GM19395 (cell line): ENCODE measurements around the gene ELP4.

Experiments used
- ATAC-seq: cut with Tn5 transposase; IDR thresholded peaks from one replicate; pipeline ENCODE4 v1.9.1; 2021; ENCODE audit warnings: mild to moderate bottlenecking, moderate library complexity; ENCODE audit not compliant: unreplicated experiment

ELP4 gene

DNA sequence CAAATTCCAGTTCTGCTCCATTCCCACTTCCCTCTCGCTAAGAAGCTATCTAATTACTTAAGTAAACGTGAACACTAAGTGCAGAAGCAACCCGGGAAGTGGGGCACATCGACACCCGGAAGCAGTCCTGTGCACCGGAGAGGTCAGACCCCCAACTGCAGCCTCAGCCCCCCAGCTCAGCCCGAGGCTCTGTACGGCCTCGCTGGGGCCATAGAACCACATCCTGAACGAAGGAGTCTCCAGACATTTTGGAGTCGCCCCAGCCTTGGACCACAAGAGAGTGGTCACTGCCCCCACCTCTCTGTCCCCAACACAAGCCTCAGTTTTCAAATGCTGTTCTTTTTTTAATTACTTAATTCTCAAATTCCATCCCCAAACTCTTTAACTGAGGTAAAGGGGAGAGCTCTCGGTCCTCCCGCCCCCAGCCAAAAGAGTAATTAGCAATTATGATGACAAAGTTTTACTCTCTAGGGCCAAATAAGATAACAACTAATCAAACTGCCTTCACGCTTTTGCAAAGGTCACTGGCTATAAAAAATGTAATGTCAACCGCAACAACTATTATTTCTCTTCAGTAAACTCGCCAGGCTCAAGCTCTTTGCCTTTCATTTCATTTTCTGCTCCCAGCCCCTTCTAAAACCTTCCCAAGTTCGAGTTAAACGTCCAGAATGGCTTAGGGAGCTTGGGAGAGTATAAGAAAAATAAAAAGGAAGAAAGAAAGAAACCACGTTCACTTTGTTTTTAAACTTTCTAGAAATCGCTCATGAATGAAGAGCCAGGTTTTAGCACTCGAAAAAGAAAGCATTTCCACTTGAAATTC lies 299.4 kb downstream of the ELP4 start:
- no peak for ATAC-seq

DNA sequence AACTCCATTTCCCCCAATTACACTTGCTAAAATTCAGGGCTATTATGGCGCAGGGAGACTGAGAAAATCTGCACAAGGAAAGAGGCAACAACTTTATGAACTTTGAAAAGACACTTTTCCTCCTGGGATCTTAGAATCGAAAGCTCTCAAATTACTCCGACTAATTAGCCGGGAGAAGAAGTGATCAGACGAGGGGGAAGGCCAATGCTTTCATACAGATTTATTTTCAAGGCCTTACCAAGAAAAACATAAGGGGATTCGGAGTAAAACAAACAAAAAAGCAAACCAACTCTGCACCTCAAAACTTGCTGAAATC lies 299.9 kb downstream of the ELP4 start:
- ATAC-seq, result no peak

DNA sequence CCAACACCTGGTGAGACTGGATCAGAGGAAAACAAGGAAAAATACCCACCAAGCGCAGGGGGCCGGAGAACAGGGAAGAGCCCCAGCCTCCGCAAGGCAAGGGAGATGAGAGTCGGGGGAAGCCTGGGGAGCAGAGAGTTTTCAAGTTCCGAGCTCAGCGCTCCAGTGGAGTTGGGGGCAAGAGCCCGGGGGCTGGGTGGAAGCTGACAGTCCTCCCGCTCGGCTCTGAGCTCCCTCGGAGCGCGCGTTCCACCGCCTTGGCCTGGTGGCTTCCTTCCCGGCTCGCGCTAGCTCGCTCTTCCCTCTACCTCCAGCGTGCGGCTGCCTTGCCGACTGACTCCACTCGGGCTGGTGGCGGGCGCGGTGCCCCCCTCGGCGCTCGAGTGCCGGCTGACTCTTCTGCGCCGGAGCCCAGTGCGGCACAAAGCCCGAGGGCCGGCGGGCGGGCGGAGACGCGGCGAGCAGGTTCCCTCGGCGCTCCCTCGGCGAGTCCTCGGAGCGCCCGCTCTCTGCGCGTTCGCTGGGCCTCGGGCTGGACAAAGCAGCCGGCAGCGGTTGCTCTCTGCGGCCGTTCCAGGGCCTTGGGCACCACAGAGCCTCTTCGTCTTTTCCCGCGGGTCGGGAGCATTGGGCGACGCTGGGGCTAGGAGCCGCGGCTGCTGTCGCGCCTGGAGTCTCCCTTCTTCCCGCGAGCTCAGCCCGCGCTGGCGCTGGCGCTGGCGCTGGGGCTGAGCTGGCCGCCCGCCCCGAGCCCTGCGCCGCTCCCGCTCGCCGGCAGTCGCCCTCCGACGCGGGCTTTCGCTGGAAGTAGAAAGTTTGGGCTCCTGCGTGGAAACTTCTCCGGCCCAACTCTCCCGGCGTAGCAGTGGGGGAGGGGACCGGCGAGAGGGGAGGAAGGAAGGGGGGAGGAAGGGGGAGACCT lies 300.6 kb downstream of the ELP4 start:
- ATAC-seq, result no peak

DNA sequence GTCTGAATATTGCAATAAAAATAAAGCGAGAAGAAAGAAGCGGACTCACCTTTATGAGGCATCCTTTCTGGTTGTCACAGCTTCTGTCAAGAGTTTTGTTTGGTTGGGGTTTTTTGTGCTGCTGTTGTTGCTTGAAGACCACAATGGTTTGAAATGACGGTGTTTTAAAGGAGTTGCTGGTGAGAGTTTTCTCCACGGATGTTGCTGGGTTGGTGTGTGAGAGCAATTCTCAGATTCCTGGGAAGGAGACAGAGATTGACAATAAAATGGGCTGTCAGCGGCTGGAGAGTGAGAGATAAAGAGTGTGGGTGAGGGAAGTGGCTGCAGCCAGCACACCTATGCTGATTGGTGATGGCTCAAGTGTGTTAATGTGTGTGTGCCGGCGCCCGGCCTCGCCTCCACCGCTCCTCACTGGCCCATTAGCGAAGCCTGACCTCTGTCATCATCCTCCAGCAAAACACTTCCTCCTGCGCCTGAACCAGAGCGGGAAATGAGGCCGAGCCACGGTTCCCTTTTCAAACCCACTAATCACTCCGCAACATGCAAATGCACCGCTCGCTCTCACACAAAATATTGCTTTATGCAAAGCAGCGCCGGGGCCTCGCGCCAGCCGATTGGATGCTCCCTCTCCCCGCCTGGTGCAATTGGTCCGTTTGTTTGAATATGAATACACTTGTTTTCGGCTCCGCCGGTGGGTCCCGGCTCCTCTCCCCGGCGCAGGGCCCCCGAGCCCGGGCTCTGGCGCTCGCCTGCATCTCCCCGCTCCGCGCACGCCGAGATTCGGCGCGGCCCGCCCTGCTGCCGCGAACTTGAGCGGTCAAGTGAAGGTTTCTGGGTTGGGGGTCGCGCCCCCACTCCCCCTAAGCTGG lies 301.4 kb downstream of the ELP4 start, which contains the start of gene PAX6:
TSS of gene PAX6 (minus strand) at position 544 of the 869 bp plus-strand sequence. CDS start 4,911 bp downstream, outside the sequence.
- peak; percentile 79 for ATAC-seq

DNA sequence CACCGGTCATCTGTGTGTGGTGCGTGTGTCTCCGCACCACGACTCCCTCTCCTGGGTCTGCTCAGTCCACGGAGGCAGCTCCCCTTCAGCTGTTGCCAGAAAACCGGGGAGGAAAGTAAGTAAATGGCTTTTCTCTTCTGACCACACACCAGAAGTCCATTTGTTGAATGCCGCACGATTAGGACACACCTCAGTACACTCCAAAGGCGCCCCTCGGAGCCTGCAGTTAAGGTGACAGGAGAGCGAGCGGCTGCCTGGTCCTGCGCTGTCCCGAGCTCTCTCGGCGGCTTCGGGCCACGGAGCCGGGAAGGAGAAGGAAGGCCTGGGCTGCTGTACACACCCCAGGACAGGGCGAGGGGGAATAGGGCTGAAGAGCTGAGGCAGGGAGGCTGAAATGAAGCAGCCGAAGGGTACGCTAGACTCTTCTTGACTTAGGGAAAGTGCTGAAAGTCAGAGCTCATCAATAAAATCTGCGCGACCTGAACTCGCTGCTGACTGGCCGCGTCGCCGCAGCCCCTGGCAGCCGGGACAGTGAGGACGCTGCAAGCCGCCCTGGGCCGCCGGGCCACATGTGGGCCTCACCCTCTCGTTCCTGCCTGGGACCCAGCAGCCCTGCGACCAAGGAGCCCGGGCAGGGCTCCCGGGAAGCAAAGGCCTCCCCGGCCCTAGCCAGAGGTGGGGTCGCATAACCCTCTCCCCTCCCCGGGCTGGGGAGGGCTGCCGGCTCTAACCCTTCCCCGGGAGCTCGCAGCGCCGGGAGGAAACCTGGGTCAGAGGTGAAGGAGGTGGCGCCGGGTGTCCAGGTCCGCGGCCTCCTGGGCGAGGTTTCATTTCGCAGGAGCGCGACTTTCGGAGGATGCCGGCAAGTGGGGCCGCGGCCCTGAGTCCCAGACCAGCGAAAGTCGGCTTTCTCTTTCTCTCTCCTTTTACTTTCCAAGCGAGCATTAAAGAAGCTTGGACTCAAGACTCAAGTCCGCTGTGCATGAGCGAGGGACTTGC lies 303.1 kb downstream of the ELP4 start:
- no peak for ATAC-seq

DNA sequence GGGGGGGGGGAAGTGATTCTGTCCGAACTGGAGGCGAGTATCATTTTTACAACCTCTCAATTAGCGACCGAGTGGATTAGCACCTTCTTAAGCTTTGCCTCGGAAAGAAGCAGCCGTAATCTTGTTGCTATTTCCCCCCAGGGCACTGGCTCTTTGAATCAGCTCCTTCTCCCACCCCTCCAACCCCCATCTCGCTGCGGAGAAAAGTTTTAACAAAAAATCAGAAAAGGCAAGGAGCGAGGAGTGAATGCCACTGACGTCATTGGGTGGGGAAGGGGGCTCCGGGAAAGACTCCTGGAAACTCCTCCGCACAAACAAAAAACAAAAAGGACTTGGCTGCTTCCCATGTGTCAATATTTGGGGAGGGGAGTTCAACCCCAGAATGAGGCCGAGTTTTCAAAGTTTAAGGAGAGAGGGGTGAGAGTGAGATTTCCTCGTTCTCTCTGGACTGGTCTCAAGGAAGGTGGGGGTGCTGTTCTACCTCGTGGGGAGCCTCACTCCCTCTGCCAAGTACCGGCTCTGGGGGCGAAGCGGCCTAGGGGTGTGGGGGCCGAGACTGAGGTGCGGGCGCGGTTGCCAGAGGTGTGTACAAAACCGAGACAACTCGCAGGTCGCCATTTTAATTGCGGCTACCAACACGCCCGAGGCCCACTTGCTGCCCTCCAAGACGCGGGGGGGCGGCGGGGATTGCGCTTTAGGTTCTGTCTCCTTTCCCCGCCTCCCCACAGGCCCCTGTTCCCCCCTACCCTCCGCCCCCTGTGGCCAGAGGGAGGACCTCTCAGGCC lies 304.0 kb downstream of the ELP4 start:
- ATAC-seq, result no peak

DNA sequence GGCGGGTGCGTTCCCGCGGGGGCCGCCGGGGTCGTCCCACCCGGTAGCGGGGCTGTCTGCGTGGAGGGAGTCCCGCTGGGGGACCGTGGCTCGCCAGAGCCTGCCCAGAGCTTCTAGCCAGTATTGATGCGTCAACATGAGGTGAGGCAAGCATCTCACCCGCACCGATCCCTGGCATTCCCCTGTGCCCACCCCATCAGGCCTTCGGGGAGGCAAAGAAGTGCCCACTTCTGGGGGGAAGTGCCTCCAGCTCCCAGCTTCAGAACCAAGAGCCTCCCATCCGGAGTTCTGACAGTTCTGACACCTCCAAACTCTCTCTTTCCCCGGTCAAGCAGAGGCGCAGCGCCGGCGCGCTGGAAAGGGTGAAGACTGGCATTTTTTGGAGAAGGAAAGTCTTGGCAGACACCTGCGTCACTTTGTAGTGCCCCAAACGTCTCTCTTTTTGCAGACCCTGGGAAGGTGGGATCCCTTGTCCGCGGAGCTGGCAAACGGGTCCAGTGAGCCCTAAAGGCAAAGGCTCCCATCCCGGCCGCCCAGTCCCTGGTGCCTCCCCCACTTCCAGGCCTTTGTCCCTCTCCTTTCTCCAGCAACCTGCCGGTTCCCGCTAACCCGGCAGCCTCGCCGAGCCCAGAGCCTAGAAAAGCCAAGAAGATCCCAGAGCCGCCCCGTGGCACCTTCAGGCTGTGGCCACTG lies 304.8 kb downstream of the ELP4 start:
- no peak for ATAC-seq

DNA sequence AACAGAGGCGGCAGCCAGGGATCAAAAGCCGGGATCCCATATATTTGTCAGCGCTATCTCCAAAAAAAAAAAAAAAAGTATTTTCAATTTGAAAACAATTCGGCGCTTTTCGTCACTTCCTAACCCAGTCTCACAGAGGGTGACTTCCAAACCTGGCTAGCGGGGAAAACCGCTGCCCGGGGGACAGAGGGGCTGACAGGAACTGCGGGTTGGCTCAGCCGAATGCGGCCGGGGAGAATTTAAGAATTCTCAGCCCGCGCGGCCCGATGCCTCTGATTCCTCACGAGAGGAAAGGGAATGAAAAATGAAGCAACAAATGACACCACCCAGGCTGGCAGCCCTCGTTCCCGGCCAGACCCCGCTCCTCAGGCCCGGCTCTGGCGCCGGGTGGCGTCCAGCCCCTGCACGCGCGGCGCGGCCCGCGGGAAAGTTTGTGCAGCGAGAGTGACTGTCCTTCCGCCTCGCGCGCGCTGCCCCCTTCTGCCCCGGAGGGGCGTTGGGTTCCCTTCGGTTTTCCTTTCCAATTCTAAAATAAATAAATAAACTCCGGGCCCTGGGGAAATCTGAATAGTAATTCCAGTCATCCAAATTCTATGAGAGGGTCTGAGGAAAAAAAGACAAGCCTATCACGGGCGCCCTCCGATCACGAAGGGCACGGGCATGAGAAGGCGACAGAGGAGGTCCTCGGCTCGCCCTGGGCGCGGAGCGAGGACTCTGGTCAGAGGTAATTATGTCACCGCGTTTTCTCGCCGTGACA lies 306.3 kb downstream of the ELP4 start:
- no peak for ATAC-seq

DNA sequence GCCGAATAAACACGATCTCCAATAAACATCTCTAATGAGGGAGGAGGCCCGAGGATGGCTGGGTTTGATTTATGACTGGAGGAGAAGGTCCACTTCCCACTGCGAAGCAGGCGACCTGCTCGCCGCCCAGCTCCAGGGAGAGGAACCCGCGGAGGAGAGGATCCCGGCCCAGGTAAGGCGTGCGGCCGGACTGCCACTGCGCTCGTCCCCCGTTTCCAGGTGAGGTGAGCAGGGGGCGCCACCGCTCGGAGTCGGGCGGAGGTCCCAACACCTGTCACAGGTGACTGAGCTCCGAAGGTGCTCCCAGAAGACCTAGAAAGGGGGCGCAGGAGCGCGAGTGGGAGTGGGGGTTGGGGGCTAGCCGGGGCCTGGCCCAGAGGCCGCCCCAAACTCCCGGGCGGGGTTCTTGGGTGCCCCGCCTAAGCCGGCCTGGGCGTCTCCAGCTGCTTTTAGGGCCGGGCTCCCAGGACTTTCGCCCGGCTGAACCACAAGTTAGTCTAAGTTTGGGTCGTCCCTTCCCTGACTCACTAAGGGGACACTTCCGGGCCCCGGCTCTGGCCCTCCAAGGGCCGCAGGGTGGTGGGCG lies 307.0 kb downstream of the ELP4 start:
- ATAC-seq, result no peak

DNA sequence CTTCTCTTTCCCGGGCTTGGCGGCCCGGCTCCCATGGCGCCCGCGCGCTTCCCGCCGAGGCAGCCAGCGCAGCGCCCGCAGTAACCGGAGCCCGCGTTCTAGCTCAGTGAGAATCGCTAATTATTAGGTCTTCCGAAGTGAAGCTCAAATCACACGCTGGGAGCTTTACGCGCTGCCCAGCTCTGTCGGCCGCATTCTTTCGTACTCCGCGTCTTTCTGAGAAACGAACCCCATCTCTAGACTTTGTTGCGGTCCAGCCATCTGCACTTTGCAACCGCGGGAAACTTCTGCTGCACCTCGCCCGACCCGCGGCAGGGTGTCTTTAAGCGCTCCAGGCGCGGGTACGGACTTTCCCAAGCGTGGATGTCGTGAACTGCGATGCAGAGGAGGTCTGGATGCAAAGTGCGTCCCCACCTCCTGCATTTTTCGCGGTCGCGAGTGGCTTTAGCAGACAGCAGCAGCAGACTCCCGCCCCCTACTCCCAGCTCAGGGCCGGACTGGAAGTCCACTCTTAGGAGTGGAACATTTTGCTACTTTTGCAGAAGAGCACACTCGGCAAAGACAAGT lies 307.6 kb downstream of the ELP4 start:
- no peak for ATAC-seq

DNA sequence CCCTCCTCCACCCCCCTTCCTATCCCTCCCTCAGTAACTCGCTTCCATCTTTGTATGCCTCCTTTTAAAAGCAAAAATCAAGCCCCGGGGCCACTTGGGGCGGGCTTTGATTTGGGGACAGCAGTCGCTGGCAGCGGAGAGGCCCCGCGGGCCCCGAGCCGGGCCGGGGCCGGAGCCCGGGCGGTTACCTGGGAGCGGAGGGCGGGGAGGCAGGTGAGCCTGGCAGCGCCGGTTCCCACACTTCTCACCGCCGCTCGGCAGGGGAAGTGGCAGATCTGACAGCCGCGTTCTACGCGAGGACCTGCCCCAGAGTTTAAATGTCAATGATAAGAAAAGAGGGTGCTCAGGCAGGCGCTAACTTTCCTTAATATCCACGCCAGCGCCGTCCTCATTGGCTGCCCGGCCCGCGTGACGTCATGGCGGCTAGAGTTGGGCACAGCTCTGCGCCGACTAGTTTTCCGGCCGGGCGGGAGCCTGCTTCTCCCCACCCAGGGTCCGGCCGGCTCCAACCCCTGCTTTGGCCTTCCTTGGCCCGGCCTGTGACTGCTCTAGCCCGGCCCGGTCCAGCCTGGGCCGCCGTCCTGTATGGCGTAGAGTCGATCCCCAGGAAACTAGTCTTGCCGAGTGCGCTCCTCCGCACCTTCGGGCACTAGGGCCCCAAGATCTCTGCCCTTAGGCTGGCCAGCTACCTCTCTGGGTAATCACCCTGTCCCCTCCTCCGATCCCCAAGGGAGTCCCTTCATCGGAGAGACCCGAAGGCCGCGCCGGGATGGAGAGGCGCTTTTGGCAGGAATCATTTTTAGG lies 308.3 kb downstream of the ELP4 start:
- ATAC-seq, result no peak

DNA sequence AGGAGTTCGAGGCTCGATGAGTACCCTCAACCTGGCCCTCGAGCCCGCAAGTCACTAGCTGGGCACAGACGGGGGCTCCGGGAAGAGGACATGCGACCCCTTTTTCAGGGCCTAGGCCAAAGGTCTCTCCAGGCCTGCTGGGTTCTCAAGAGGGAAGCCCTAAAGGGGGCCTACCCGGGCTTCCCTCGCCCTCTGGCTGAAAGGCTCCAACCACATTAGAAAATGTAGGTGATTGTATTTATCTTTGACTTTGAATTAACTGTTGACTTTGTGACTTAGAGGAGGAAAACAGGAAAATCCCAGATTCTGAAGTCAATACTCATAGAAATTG lies 308.8 kb downstream of the ELP4 start:
- no peak for ATAC-seq

DNA sequence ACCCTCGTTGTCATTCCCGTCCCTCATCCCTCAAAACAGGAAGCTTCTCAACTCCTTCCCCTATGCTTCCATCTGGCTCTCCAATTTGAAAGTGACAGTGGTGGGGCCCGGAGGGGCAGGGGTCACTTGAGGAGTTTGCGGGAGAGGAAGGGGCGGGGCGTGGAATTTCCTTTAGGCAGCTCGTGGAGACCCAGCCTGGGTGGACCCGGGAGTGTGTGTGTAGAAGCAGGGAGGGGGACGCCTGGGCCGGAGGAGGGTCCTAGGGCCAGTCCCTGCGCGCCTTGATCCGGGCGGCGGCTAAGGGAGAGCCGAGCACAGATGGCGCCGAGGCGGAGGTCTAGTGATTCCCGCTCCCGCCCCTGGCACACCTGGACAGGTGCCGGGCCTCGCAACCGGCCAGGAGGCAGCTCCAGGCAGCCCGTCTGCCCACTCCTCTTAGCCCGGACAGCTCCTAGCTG lies 309.3 kb downstream of the ELP4 start:
- ATAC-seq, result no peak

DNA sequence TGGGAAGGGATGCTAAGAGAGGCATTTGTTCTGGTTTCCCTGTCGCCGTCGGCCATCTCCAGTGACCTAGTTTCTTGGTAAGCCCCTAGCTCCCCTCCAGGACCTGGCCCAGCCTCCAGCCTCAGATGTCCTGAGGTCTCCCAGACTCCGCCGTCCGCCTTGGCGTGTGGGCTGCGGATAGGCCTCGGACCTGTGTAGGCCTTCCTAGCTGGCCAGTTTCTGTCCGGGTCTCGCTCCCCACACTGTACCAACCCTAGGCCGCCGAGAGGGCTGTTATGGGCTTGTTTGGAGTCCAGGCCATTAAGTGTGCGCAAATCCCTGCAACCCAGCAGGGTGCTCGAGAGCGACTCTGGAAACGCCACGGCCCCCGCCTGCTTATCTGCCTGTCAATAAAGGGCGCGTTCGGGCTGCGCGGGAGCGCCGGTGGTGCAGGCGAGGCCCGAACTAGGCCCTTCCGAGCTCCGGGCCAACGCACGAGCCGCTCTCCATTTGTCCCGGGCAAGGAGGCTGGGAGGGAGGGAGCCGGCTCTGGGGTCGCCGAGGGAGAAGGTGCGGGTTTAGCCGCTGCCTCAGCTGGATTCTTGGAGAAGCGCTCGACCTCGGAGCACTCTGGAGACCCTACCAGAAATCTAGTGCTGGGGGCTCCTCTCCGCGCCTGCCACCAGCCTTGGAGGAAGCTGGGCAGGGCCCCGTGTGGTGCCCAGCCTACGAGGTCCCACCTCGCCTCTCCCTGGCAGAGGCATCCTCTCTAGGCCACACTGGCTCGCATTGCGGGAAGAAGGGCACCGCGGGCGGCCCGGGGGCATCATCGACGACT lies 310.3 kb downstream of the ELP4 start:
- ATAC-seq, result no peak

DNA sequence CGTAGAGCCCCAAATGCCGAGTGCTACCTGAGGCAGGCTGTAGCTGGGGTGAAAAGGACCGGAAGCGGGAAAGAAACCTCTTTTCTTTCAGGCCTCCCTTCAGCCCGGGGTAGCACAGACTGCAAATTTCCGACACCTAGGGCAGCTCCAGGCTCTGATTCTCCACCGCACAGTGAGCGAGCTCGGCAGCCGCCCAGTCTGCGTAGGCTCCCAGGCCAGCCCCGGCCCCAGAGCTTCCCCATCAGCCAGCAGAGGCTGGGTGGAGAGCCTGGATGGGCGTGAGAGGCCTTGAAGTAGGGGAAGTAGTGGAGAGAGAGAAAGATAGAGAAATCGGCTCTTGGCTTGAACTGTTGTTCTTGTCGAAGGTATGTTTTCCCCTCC lies 310.9 kb downstream of the ELP4 start:
- ATAC-seq, result no peak
